IMR-90 (cell line): Measurements from ENCODE around the gene KRT4. TPM values are rescaled to one million over a fixed set of nuclear protein-coding genes. Genes with fewer than 3 reads are reported as not detected.

Experiments
- ATAC-seq: fragments of 200-7000 bp; cut with Tn5 transposase; 2 replicates; pipeline ENCODE4 v1.9.1; 2020; ENCODE audit warnings: low read depth, mild to moderate bottlenecking, moderate library complexity
- BruUV-seq: library from RNA; stranded (reverse); fragments of 400-500 nt; replicated peaks from 2 replicates; lab custom pipeline; 2021; lab: Mats Ljungman, UMichigan
- CTCF ChIA-PET: fragments of 300-600 bp; formaldehyde crosslinking; extraction: SDS; loops from one replicate; lab custom pipeline; 2021; ENCODE audit warnings: antibody characterized with exemption; lab: Yijun Ruan, JAX
- POLR2A ChIA-PET: fragments of 300-600 bp; sonication (Branson Sonifier 250); formaldehyde crosslinking; loops from one replicate; lab custom pipeline; 2022; ENCODE audit warnings: antibody characterized with exemption; ENCODE audit not compliant: unreplicated experiment; lab: Charles Lee
- DNase-seq: peaks from one replicate; pipeline ENCODE4 v3.0.0; 2013
- H2AFZ ChIP-seq: replicated peaks from 2 replicates; pipeline ENCODE3; 2013; ENCODE audit warnings: low read length, mild to moderate bottlenecking; ENCODE audit not compliant: poor library complexity
- H2AK5ac ChIP-seq: 2 replicates; pipeline ENCODE4 v1.6.1; 2013; ENCODE audit warnings: low read depth, low read length, inconsistent platforms
- H2AK9ac ChIP-seq: replicated peaks from 2 replicates; pipeline ENCODE3; 2013; ENCODE audit warnings: mild to moderate bottlenecking, low read depth, low read length, moderate library complexity; ENCODE audit not compliant: poor library complexity
- H2BK120ac ChIP-seq: 2 replicates; pipeline ENCODE4 v1.6.1; 2013; ENCODE audit warnings: low read depth, low read length, inconsistent platforms
- H2BK15ac ChIP-seq: 3 replicates; pipeline ENCODE4 v1.6.1; 2013; ENCODE audit warnings: low read depth, low read length, inconsistent platforms
- H2BK20ac ChIP-seq: 2 replicates; pipeline ENCODE4 v1.6.1; 2013; ENCODE audit warnings: low read depth, mild to moderate bottlenecking, inconsistent platforms, low read length, moderate library complexity
- H2BK5ac ChIP-seq: 2 replicates; pipeline ENCODE4 v1.6.1; 2013; ENCODE audit warnings: mild to moderate bottlenecking, low read depth, low read length, inconsistent platforms; ENCODE audit not compliant: poor library complexity, severe bottlenecking
- H3K14ac ChIP-seq: replicated peaks from 2 replicates; pipeline ENCODE4 v1.6.1; 2013; ENCODE audit warnings: low read depth, low read length, inconsistent platforms
- H3K18ac ChIP-seq: 2 replicates; pipeline ENCODE4 v1.6.1; 2013; ENCODE audit warnings: low read depth, low read length, control low read depth
- H3K23ac ChIP-seq: 2 replicates; pipeline ENCODE4 v1.6.1; 2013; ENCODE audit warnings: low read depth, low read length, inconsistent platforms
- H3K27ac ChIP-seq: 2 replicates; pipeline ENCODE4 v1.5.1; 2013; ENCODE audit warnings: mild to moderate bottlenecking, control low read depth, low read length; ENCODE audit not compliant: insufficient read depth
- H3K27me3 ChIP-seq: 2 replicates; pipeline ENCODE4 v1.6.1; 2013; ENCODE audit warnings: low read length; ENCODE audit not compliant: control insufficient read depth, insufficient read depth
- H3K36me3 ChIP-seq: 2 replicates; pipeline ENCODE4 v1.6.1; 2013; ENCODE audit warnings: low read length, mixed read lengths; ENCODE audit not compliant: control insufficient read depth, insufficient read depth
- H3K4ac ChIP-seq: 2 replicates; pipeline ENCODE4 v1.6.1; 2013; ENCODE audit warnings: low read depth, low read length, inconsistent platforms
- H3K4me1 ChIP-seq: 2 replicates; pipeline ENCODE4 v1.6.1; 2013; ENCODE audit warnings: low read length, mixed read lengths; ENCODE audit not compliant: control insufficient read depth, insufficient read depth
- H3K4me2 ChIP-seq: 2 replicates; pipeline ENCODE4 v1.6.1; 2013; ENCODE audit warnings: low read depth, mild to moderate bottlenecking, control low read depth, low read length, moderate library complexity
- H3K4me3 ChIP-seq: 2 replicates; pipeline ENCODE4 v1.5.1; 2013; ENCODE audit warnings: low read depth, mild to moderate bottlenecking, control low read depth, low read length, moderate library complexity; ENCODE audit not compliant: insufficient read depth
- H3K56ac ChIP-seq: 2 replicates; pipeline ENCODE4 v1.6.1; 2013; ENCODE audit warnings: low read length, inconsistent platforms; ENCODE audit not compliant: insufficient read depth; ENCODE audit errors: extremely low read depth
- H3K79me1 ChIP-seq, 2 experiments: 2 replicates each; pipeline ENCODE4 v1.6.1; 2013; ENCODE audit warnings: low read length in 2 of 2, inconsistent platforms in 1 of 2, low read depth in 1 of 2
- H3K9ac ChIP-seq: 2 replicates; pipeline ENCODE4 v1.6.1; 2013; ENCODE audit warnings: low read depth, low read length, control low read depth
- H3K9me1 ChIP-seq: 2 replicates; pipeline ENCODE4 v1.6.1; 2013; ENCODE audit warnings: low read length, inconsistent platforms; ENCODE audit not compliant: insufficient read depth
- H3K9me3 ChIP-seq: 2 replicates; pipeline ENCODE4 v1.6.1; 2013; ENCODE audit warnings: low read length; ENCODE audit not compliant: control insufficient read depth, insufficient read depth
- H4K20me1 ChIP-seq: 2 replicates; pipeline ENCODE4 v1.6.1; 2013; ENCODE audit warnings: low read length, inconsistent platforms; ENCODE audit not compliant: insufficient read depth
- H4K5ac ChIP-seq: 2 replicates; pipeline ENCODE4 v1.6.1; 2013; ENCODE audit warnings: mild to moderate bottlenecking, low read depth, low read length, control low read depth
- H4K8ac ChIP-seq, 2 experiments: 2 replicates each; pipeline ENCODE4 v1.6.1; 2013; ENCODE audit warnings: low read depth in 2 of 2, low read length in 2 of 2, control low read depth in 1 of 2, inconsistent platforms in 1 of 2
- H4K91ac ChIP-seq: 2 replicates; pipeline ENCODE4 v1.6.1; 2013; ENCODE audit warnings: low read depth, low read length, inconsistent platforms; ENCODE audit not compliant: insufficient read depth
- CHD1 ChIP-seq: IDR thresholded peaks from 2 replicates; pipeline ENCODE4 v1.6.1; 2012; ENCODE audit warnings: low read depth, low read length, improper control_type of control experiment
- ELK1 ChIP-seq: fragments of 150-350 bp; IDR thresholded peaks from 2 replicates; pipeline ENCODE4 v1.6.1; 2016; ENCODE audit warnings: low read depth, mild to moderate bottlenecking, low read length, moderate library complexity, borderline replicate concordance
- POLR2A ChIP-seq: IDR thresholded peaks from 2 replicates; pipeline ENCODE4 v1.6.1; 2012; ENCODE audit warnings: mild to moderate bottlenecking, low read depth, low read length
- WGBS, 2 experiments: methylation state at CpG; one replicate each; pipeline versions ENCODE4 v1.1.5 to v1.1.7; 2013; ENCODE audit warnings: missing lambda C conversion rate in 2 of 2; ENCODE audit not compliant: insufficient read length in 1 of 2; ENCODE audit errors: extremely low coverage in 2 of 2; 5-methylcytosine and 5-hydroxymethylcytosine counted together
- dilution Hi-C: fragments of 300-500 bp; cut with HindIII; formaldehyde crosslinking; loops from one replicate; pipeline ENCODE4 v1.14.3; 2018; ENCODE audit warnings: low sequenced_read_pairs; ENCODE audit not compliant: unreplicated experiment
- in situ Hi-C: fragments of 300-500 bp; cut with MboI; formaldehyde crosslinking; loops from 3 replicates; pipeline ENCODE4 v1.14.3; 2019; ENCODE audit warnings: low sequenced_read_pairs, inconsistent platforms, mixed read lengths
- intact Hi-C: fragments of 100-400 bp; cut with micrococcal nuclease; formaldehyde crosslinking; loops from 2 replicates; pipeline ENCODE4 v1.10.0; 2022
- polyA plus RNA-seq, 3 experiments: library from polyadenylated mRNA; depleted of rRNA; stranded (reverse); fragments of >200 nt; gene quantifications; 2 replicates each; pipeline ENCODE4 v1.2.3, GENCODE V29; 2012; ENCODE audit warnings: low replicate concordance in 1 of 3
- total RNA-seq: library from RNA; depleted of rRNA; stranded (reverse); fragments of >200 nt; gene quantifications from 2 replicates; pipeline ENCODE4 v1.2.3, GENCODE V29; 2012

Gene KRT4
- total and polyA plus RNA-seq, 2 of the 4 experiments (the other 2 are of a cell fraction) = under 0.01 to 0.07 TPM

- Histone ChIP-seq H3K9ac (no peak overlapping the region), H4K91ac (no peak overlapping the region), H4K5ac (no peak overlapping the region), H3K4me2 (no peak overlapping the region), H3K79me1 (no peaks in the 10 kb centered on the region), H3K27ac (no peak overlapping the region), H2AK5ac (no peak overlapping the region), H3K36me3 (no peaks in the 10 kb centered on the region), H3K18ac (no peak overlapping the region), H2BK15ac (no peak overlapping the region), H2BK5ac (no peak overlapping the region), H3K14ac (no peak overlapping the region), H3K9me3 (no peaks in the 10 kb centered on the region), H3K4me1 (no peaks in the 10 kb centered on the region), H4K20me1 (no peaks in the 10 kb centered on the region), H2BK20ac (no peak overlapping the region), H3K4me3 (no peak overlapping the region), H2BK120ac (no peak overlapping the region), H3K56ac (no peak overlapping the region), H3K9me1 (no peaks in the 10 kb centered on the region), H2AFZ (no peak overlapping the region), H3K27me3 (peaks cover 33% of the 10 kb centered on the region), H3K4ac (no peak overlapping the region), H3K23ac (no peak overlapping the region), H4K8ac (no peak overlapping the region), H2AK9ac (no peak overlapping the region)
- dilution Hi-C loops (no loop called here), intact Hi-C loops (no loop called here), in situ Hi-C loops (no loop called here)
- ChIA-PET POLR2A (no interaction called here), CTCF (no interaction called here)
- no peak for TF ChIP-seq CHD1
- no peak for TF ChIP-seq ELK1
- no peak for TF ChIP-seq POLR2A
- ATAC-seq = no peak
- DNase-seq = no peak
- WGBS, 2 experiments = no CpG with 5 or more reads among the region's 2 CpGs
- no TSS peak for BruUV-seq
These were observed 35.1 kb downstream of the KRT4 start for GRCh38 chr12:52778833-52779232.
